ENCODE measurements around the gene FXYD4.
"Not testable (repeated sequence)": the region's sequence is repeated elsewhere in the genome, so short reads cannot be mapped to it uniquely, and the experiment has no call there.

FXYD4 gene

DNA sequence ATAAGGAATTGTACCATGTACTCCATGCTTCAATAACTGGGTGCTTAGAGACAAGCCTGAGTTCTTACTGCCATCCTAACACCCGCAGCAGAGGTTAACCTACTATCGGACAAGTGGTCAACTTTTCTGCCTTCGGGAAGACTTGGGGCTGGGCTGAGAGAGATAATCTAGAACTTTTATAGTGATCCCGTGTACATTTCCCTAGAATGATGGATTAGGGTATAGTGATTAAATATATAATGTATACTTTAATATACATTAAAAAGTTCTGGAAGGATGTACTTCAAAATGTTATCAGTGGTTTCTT is 49.7 kb downstream of the FXYD4 start:
- no peak for DNase-seq

GRCh38 chr10:43421519-43421918 is 50.1 kb downstream of the FXYD4 start:
- DNase-seq = no peak

GRCh38 chr10:43421944-43422343 is 50.5 kb downstream of the FXYD4 start:
- not testable (repeated sequence) for DNase-seq

DNA sequence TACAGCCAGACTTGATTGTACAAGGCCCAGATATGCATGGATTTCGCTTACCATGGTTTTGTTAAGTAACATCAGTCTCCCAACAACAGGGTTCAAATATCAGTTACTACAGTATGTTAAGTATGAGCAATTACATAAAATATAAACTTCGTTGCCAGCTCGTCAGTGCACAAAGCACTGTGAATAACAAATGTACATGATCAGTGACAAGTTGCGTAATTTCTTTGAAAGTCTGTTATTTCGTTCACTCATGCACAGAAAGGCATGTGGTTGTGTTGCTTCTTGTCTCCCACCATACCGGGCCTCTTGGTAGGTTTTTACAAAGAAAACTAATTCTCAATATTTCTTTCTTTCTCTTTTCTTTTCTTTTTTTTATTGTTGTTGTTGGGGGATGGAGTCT is 53.0 kb downstream of the FXYD4 start:
- DNase-seq = no peak
